Large intestine (tissue), 3 donors: ENCODE results near the gene KBTBD7. TPM values are rescaled to one million over a fixed set of nuclear protein-coding genes. Genes with fewer than 3 reads are reported as not detected.

Source experiments
- DNase-seq, 2 donors: peaks; one replicate each; pipeline versions ENCODE4 v3.0.0 to v3.0.0-alpha.2; 2013
- H3K27ac ChIP-seq: one replicate; pipeline ENCODE4 v1.5.1; 2013; ENCODE audit warnings: low read length
- H3K27me3 ChIP-seq: 2 replicates; pipeline ENCODE4 v1.6.1; 2013; ENCODE audit warnings: low read length; ENCODE audit not compliant: control insufficient read depth, insufficient read depth
- H3K36me3 ChIP-seq: 2 replicates; pipeline ENCODE4 v1.6.1; 2013; ENCODE audit warnings: low read length; ENCODE audit not compliant: control insufficient read depth, insufficient read depth
- H3K4me1 ChIP-seq: one replicate; pipeline ENCODE4 v1.6.1; 2013; ENCODE audit warnings: low read length; ENCODE audit not compliant: control insufficient read depth, insufficient read depth
- H3K4me3 ChIP-seq: one replicate; pipeline ENCODE4 v1.5.1; 2013; ENCODE audit warnings: low read length
- H3K9me3 ChIP-seq: one replicate; pipeline ENCODE4 v1.6.1; 2013; ENCODE audit warnings: mild to moderate bottlenecking, low read depth, low read length, moderate library complexity; ENCODE audit not compliant: control insufficient read depth
- WGBS: methylation state at CpG from one replicate; pipeline ENCODE4 v1.1.5; 2013; ENCODE audit warnings: low lambda C conversion rate; ENCODE audit not compliant: insufficient coverage; 5-methylcytosine and 5-hydroxymethylcytosine counted together
- polyA plus RNA-seq: library from polyadenylated mRNA; unstranded; fragments of 120-200 nt; gene quantifications from one replicate; pipeline ENCODE4 v1.2.1, GENCODE V29; 2013

The KBTBD7 gene
- polyA plus RNA-seq, 1 donor, result 10.3 TPM

DNA sequence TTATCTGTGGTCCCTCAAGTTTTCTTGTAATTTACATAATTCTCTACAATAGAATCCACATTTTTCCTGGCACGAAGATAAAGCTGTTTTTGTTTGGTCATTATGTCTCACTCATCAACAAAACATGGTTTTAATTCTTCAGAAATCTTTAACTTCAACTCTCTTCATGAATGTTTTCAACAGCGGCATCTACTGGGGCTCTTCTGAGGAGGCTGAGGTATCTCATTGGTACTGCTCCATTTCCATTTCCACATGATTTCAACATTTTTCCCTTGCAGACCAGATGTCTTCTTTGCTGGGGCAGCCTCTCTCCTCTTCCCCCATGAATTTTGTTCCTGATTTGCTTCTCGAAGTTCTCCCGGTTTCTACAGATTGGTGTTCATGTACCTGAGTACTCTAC lies 5.8 kb upstream of the KBTBD7 start:
- H3K27me3 ChIP-seq, result no peaks in the 10 kb centered on the region
- no peaks in the 10 kb centered on the region for H3K36me3 ChIP-seq
- DNase-seq, result no peak
- no peaks in the 10 kb centered on the region for H3K9me3 ChIP-seq
- H3K27ac ChIP-seq, result no peak overlapping the region
- WGBS, result 88% methylated on average over 1 of the region's 4 CpGs
- H3K4me1 ChIP-seq, result no peaks in the 10 kb centered on the region
- H3K4me3 ChIP-seq, result no peak overlapping the region

DNA sequence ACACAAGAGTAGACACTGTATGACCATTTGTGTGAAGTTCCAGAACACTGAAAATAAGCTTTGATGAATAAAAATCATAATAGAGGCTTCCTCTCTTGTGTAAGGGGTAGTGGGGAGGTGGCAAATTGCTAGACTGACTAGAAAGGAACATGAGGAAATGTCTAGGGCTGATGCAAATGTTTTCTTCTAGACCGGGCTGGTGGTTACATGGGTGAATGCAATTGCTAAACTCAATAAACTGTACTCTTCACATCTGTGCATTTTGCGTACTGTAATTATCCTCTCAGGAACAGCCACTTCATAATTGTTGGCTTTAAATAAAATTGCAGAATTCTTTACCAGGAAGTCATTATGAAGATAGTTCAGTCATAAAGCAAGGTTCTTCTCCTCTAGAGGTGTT lies 5.2 kb upstream of the KBTBD7 start:
- Histone ChIP-seq H3K27me3 (no peaks in the 10 kb centered on the region), H3K27ac (no peak overlapping the region), H3K36me3 (no peaks in the 10 kb centered on the region), H3K4me1 (no peaks in the 10 kb centered on the region), H3K4me3 (no peak overlapping the region), H3K9me3 (no peaks in the 10 kb centered on the region)
- no peak for DNase-seq
- WGBS, result no CpG with 5 or more reads among the region's 2 CpGs

DNA sequence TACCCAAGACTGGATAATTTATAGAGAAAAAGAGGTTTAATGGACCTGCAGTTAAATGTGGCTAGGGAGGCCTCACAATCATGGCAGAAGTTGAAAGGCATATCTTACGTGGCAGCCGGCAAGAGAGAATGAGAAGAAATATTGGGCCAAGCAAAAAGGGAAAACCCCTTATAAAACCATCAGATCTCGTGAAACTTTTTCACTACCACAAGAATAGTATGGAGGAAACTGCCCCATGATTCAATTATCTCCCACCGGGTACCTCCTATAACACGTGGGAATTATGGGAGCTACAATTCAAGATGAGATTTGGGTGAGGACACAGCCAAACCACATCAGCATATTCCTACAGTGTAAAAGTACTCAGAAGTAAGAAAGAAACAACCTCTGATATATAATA lies 4.7 kb upstream of the KBTBD7 start:
- Histone ChIP-seq H3K4me1 (no peaks in the 10 kb centered on the region), H3K9me3 (peaks cover 3% of the 10 kb centered on the region), H3K4me3 (no peak overlapping the region), H3K27me3 (no peaks in the 10 kb centered on the region), H3K36me3 (no peaks in the 10 kb centered on the region), H3K27ac (no peak overlapping the region)
- 100% methylated on average over 2 of the region's 5 CpGs for WGBS
- no peak for DNase-seq

DNA sequence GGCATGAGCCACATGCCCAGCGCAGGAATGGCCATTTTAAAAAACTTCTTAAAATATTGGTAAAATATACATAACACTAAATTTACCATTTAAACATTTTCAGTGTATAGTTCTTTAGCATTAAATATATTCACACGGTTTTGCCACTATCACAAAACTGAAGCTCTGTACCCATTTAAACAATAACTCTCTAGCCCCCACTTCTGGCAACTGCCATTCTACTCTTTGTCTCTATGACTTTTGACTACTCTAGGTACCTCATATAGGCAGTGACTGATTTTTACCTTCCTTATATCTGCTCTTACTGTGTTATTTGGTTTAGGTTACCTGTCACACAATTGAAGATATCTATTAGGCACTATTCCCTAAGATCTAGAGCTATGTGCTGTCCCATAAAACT lies 2.3 kb upstream of the KBTBD7 start:
- 67% methylated on average over 1 of the region's 2 CpGs for WGBS
- Histone ChIP-seq H3K27me3 (no peaks in the 10 kb centered on the region), H3K9me3 (peaks cover 12% of the 10 kb centered on the region), H3K36me3 (no peaks in the 10 kb centered on the region), H3K27ac (no peak overlapping the region), H3K4me3 (no peak overlapping the region), H3K4me1 (peaks cover 3% of the 10 kb centered on the region)
- DNase-seq, result no peak

DNA sequence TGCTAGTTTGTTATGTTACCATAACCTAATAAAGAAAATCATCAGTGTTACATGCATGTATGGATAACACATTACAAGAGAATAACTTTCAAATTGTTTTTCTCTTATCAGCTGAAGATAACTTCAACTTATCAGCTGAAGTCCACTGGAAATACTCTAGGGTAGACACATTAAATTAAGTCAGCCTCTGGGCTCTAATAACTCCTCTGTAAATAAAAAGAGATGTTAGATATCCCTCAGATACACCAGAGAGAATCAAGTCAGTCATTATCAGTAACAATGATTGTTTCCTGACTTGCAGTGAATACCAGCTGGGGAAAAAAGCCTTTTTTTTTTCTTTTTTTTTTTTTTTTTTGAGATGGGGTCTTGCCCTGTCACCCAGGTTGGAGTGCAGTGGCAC lies 1.6 kb upstream of the KBTBD7 start:
- H3K4me1 ChIP-seq, result peaks cover 3% of the 10 kb centered on the region
- no peak for DNase-seq
- H3K27me3 ChIP-seq, result no peaks in the 10 kb centered on the region
- no peaks in the 10 kb centered on the region for H3K36me3 ChIP-seq
- H3K9me3 ChIP-seq, result peaks cover 12% of the 10 kb centered on the region
- no peak overlapping the region for H3K27ac ChIP-seq
- no peak overlapping the region for H3K4me3 ChIP-seq

DNA sequence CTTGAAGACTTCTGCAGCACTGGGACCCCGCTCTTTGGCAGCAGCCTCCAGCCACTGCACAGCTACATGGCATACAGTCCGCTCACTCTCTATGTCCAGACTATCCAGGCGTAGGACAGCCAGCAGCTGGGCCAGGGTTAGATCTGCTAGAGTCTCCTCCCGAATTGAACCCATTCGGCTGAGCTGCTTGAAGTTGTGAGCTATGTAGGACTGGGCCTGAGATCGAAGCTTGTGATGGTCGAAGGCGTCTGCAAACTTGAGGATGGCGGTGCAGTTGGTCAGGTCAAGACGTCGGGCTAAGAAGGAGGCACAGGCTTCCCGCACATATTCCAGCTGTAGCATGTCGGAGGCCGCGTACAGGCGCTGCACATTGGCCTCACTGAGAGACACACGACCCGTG lies 900 bp downstream of the KBTBD7 start:
- Histone ChIP-seq H3K4me1 (peaks cover 3% of the 10 kb centered on the region), H3K36me3 (no peaks in the 10 kb centered on the region), H3K4me3 (peak overlapping the region; percentile 86), H3K9me3 (peaks cover 12% of the 10 kb centered on the region), H3K27ac (no peak overlapping the region), H3K27me3 (no peaks in the 10 kb centered on the region)
- DNase-seq, result no peak
- no CpG with 5 or more reads among the region's 18 CpGs for WGBS

DNA sequence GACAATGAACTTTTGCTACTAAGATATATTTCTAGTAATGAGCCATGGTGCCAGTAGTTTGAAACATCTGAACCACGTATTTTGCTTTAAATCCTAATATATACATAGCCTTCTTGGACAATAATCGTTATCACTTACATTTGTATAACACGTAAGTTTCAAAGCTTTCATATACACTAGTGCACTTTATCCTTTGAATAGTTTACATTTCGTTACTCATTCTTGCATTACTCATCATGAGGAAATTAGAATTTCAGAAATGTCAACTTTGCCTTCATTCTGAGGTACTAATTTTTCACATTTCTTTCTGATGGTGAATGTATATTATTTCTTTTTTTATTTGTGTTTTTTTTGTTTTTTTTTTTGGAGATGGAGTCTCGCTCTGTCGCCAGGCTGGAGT lies 5.8 kb downstream of the KBTBD7 start:
- Histone ChIP-seq H3K36me3 (no peaks in the 10 kb centered on the region), H3K27me3 (no peaks in the 10 kb centered on the region), H3K27ac (no peak overlapping the region), H3K9me3 (peaks cover 4% of the 10 kb centered on the region), H3K4me3 (no peak overlapping the region), H3K4me1 (peaks cover 3% of the 10 kb centered on the region)
- WGBS, result 100% methylated on average over 1 of the region's 6 CpGs
- no peak for DNase-seq

DNA sequence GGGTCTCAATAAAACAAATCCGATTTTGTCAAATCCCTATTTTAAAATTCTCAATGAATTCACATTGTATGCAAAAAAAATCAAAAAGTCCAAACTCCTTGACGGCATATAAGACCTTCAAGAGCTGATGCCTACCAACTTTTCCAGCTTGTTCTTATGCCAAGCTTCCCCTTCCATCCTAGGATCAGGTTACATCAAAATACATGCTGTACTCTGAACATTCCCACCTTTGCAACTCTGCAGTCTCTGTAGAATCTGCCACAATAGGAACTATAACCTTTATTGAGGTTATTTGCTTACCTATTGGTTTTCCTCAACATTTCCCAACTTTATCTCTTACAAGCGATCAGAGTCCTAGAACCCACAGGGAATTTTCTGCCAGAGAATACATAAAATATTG lies 7.9 kb downstream of the KBTBD7 start:
- Histone ChIP-seq H3K4me1 (no peaks in the 10 kb centered on the region), H3K36me3 (no peaks in the 10 kb centered on the region), H3K27me3 (no peaks in the 10 kb centered on the region), H3K4me3 (no peak overlapping the region), H3K9me3 (no peaks in the 10 kb centered on the region), H3K27ac (no peak overlapping the region)
- WGBS, result 100% methylated on average over 1 of the region's 3 CpGs
- no peak for DNase-seq

DNA sequence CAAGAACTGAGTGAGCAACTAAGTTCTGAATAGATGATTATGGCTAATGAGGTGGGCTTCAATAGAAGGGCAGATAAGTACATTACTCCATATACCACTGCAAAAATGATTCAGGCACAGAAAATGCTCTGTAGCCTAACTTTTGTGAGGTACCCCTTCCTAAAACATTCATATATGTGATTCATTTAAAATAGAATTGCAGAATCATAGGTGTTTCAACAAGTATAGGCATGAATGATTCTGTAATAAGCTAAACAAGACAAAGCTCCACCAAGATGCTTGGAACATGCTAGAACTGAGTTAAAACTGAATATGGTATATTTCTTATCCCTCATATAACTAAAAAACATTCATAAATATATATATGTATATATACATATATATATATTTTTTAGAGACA lies 12.1 kb downstream of the KBTBD7 start:
- no peak for DNase-seq

DNA sequence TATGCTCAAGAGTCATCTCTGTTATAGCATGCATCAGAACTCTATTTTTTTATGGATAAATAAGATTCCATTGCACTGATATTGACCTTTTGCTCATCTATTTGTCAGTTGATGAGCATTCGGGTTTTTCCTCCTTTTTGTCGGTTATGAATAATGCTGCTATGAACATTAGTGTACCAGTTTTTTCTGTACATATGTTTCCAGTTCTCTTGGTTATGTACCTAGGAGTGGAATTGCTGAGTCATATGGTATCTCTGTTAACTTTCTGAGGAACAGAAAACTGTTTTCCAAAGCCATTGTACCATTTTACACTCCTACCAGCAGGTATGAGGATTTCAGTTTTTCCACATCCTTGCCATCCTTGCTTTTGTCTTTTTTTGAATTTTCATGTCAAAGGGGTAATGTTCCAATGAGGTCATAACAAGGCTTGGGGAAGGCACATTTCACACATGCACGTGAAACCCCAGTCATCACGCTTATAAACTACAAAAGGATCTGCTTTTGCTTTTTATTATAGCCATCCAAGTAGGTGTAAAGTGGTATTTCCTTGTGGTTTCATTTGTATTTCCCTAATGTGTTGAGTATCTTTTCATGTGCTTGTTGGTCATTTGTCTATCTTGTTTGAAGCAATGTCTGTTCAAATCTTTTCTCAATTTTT lies 14.6 kb downstream of the KBTBD7 start:
- no CpG with 5 or more reads among the region's 4 CpGs for WGBS
- no peak overlapping the region for H3K4me3 ChIP-seq
- H3K27ac ChIP-seq, result no peak overlapping the region
- DNase-seq, result no peak
- no peaks in the 10 kb centered on the region for H3K36me3 ChIP-seq
- H3K9me3 ChIP-seq, result peaks cover 1% of the 10 kb centered on the region
- no peaks in the 10 kb centered on the region for H3K27me3 ChIP-seq
- H3K4me1 ChIP-seq, result no peaks in the 10 kb centered on the region

More for the DNA sequence above, 12.1 kb downstream of the KBTBD7 start:
- no peaks in the 10 kb centered on the region for H3K4me1 ChIP-seq
- no peak overlapping the region for H3K4me3 ChIP-seq
- H3K36me3 ChIP-seq, result no peaks in the 10 kb centered on the region
- no peak overlapping the region for H3K27ac ChIP-seq
- H3K27me3 ChIP-seq, result no peaks in the 10 kb centered on the region
- no peaks in the 10 kb centered on the region for H3K9me3 ChIP-seq

DNA sequence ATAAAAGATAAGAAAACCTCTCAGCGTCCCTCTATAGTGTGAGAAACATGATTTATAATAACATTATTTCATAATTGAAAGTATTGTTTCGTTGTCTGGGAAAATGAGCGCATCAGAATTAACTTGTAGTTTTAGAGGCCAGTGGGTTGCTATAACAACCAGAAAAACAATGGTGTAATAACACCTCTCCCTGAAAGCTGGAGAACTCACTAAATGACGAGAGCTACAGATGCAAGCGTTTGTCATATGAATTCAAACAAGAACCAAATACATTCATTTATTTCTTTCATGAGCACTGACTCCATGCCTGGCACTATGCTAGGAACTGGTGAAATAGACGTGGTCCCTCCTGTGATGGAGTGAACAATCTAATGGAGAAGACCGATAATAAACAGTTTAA lies 16.3 kb downstream of the KBTBD7 start:
- no peak for DNase-seq
- Histone ChIP-seq H3K4me3 (no peak overlapping the region), H3K27me3 (no peaks in the 10 kb centered on the region), H3K4me1 (no peaks in the 10 kb centered on the region), H3K9me3 (peaks cover 9% of the 10 kb centered on the region), H3K36me3 (no peaks in the 10 kb centered on the region), H3K27ac (no peak overlapping the region)
- 96% methylated on average over 6 of the region's 7 CpGs for WGBS
